GM21619 (cell line): ENCODE data around the gene FBXO27.
"Not testable (repeated sequence)": the region's sequence is repeated elsewhere in the genome, so short reads cannot be mapped to it uniquely, and the experiment has no call there.

Source experiments
- ATAC-seq: cut with Tn5 transposase; IDR thresholded peaks from one replicate; pipeline ENCODE4 v1.9.1; 2021; ENCODE audit not compliant: unreplicated experiment

Gene FBXO27

GRCh38 chr19:38989066-38989605, 43.2 kb downstream of the FBXO27 start:
- no peak for ATAC-seq

- ATAC-seq: not testable (repeated sequence)
These were observed 43.7 kb downstream of the FBXO27 start for GRCh38 chr19:38988627-38989026.

DNA sequence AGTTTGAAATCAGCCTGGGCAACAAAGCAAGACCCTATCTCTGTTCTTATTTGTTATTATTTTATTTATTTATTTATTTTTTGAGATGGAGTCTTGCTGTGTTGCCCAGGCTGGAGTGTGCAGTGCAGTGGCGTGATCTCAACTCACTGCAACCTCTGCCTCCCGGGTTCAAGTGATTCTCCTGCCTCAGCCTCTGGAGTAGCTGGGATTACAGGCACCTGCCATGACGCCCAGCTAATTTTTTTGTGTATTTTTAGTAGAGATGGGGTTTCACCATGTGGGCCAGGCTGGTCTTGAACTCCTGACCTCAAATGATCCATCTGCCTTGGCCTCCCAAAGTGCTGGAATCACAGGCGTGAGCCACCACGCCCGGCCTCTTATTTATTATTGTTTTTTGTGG, 44.6 kb downstream of the FBXO27 start:
- not testable (repeated sequence) for ATAC-seq

DNA sequence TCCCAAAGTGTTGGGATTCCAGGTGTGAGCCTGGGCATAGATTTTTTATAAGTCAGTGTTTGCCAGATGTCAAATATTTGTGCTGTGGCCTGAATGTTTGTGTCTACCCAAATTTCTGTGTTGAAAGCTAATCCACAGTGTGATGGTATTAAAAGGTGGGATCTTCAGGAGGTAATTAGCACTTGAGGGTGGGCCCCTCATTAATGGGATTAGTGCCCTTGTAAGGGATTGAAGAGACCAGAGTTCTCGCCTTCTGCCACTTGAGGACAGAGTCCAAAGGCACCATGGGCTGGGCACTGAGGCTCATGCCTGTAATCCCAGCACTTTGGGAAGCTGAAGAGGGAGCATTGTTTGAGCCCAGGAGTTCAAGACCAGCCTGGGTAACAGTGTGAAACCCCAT, 47.1 kb downstream of the FBXO27 start:
- ATAC-seq: no peak

GRCh38 chr19:38980583-38981374, 51.6 kb downstream of the FBXO27 start:
- no peak for ATAC-seq

GRCh38 chr19:38979812-38980211, 52.5 kb downstream of the FBXO27 start:
- ATAC-seq: no peak

GRCh38 chr19:38978326-38978689, 54.0 kb downstream of the FBXO27 start:
- ATAC-seq: no peak

DNA sequence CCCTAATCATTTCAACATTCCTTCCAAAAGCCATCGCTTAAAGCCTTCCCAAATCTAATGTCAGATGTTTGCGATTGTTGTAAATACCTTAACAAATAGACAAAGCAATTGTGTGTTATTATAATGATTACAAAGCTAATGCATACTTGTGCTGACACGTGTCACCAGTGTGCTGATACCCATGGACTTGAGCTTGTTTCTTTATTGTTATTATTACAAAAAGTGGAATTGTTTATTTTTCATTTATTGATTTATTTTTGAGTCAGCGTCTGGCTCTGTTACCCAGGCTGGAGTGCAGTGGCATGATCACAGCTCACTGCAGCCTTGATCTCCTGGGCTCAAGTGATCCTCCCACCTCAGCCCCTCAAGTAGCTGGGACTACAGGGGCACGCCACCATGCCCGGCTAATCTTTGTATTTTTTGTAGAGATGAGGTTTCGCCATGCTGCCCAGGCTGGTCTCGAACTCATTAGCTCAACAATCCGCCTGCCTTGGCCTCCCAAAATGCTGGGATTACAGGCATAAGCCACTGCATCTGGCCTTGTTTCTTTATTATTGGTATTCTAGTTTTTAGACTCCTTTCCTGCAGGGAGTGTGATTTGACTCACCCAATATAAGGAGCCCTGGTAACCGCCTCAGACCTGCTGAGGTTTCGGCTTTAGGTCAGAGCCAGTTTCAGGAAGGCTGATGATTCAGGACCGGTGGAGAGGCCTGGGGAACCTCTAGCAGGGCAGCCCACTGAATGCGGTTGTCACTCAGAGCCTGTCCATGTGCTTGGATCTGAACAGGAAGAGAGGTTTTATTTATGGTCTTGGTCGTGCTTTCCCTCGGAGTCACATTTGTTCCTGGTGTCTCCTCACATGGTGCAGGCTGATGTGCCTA, 54.7 kb downstream of the FBXO27 start:
- ATAC-seq: peak; percentile 76

DNA sequence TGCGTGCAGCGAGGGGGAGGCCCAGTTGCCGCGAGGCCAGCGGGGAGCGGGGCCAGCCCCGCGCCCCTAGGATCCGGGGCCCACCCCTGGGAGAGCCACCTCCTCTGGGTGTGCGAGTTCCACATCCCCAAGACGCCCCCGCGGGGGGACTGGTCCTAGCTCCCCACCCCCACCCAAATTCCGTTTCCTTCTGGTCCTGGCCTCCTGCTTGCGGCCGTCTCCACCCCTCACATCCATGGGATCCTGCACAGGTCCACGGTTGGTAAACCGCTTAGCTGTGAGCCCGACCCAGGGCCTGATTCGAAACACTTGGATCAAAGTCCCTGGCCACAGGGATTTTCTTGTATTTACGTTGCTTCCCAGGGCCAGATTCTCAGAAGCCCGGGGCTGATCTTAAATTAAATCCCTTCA, 56.5 kb downstream of the FBXO27 start:
- no peak for ATAC-seq

- ATAC-seq: no peak
These were observed 57.0 kb downstream of the FBXO27 start, which contains the start of gene FBXO17 for GRCh38 chr19:38975214-38975860. FBXO17 (minus strand) TSS chr19:38975742; CDS start chr19:38950319, 25,423 bp downstream.

DNA sequence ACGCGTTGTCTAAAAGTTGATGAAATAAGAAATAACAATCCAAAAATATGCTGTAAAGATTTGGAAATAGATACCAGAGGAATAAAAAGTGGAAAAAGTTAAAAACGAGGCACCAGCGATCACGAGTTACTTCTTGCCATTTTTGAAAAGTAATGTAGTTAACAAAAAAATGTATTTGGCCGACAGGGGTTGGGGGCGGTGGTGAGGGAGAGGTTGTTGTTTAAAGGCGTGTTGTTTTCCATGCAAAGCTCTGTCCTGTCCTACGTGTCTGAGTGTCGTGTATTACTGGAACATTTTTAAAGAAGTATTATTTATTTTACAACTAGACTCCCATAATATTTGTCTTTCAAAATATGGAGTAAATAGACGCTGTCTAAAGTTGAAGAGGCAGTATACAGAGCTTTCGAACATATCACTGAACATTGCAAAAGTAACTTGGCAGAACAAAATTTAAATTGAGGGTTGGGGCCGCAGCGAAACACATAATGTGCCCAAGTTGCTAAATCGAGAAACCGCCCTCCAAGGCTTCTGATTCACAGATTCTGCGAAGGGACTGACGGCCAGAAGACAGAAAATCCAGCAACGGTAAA, 57.6 kb downstream of the FBXO27 start:
- no peak for ATAC-seq
